HG02623 (cell line): ENCODE data around the gene REXO5.

Experiments used
- ATAC-seq: cut with Tn5 transposase; IDR thresholded peaks from one replicate; pipeline ENCODE4 v1.9.1; 2021; ENCODE audit warnings: moderate library complexity; ENCODE audit not compliant: unreplicated experiment

The REXO5 gene

GRCh38 chr16:20871941-20872815, 65.9 kb downstream of the REXO5 start:
- ATAC-seq = no peak

DNA sequence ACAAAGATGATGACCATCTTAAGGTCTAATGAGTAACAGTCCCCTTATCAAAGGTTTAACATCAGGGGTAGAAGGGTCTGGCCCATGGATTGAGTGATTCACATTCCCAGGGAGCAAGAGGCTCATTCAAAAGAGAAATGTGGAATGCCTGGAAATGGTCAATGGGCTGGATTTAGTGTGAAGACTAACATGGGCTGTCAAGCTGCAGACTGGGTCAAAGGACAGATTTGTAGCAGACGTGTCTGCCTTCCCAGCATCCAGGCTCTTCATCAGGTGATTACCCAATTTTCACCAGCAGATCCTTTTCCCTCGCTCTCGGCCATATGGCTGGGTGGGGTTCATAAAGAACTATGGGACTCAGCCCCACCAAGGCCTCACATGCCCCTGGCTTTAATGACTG, 67.0 kb downstream of the REXO5 start:
- no peak for ATAC-seq

- ATAC-seq = no peak
These were observed 67.8 kb downstream of the REXO5 start for GRCh38 chr16:20874088-20874581.

DNA sequence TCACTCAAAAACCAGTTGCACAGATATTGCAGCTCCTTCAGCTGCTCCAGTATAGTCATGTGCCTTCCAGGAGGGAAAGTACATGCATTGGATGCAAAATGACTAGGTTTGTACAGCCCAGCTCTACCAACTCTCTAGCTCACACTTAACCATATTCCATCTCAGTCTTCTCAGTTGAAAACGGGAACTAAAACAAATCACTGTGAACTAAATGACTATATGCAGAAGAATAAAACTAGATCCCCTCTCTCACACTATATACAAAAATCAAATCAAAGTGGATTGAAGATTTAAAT, 69.0 kb downstream of the REXO5 start:
- ATAC-seq = no peak

DNA sequence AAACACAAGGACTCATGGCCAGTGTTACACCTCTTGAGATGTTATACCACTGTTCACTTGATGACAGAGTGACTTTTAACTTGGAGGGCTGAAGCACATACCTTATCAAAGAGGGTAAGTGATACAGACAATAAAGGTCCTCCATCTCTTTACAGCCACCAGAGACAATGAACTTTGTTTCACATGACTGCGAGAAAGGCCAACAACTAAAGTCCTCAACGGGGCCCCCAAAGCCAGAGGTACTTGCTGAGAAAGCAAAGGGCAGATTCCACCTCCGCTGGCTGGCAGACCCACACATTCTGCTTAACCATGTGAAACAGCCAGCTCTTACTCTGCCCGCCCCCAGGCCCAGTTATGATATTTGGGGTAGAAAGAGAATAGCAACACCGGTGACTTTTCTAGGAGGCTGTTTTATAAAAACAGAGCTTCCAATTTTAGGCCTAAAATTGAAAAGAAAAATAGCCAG, 72.4 kb downstream of the REXO5 start:
- ATAC-seq = no peak

- no peak for ATAC-seq
These were observed 73.1 kb downstream of the REXO5 start for GRCh38 chr16:20879175-20880040.

DNA sequence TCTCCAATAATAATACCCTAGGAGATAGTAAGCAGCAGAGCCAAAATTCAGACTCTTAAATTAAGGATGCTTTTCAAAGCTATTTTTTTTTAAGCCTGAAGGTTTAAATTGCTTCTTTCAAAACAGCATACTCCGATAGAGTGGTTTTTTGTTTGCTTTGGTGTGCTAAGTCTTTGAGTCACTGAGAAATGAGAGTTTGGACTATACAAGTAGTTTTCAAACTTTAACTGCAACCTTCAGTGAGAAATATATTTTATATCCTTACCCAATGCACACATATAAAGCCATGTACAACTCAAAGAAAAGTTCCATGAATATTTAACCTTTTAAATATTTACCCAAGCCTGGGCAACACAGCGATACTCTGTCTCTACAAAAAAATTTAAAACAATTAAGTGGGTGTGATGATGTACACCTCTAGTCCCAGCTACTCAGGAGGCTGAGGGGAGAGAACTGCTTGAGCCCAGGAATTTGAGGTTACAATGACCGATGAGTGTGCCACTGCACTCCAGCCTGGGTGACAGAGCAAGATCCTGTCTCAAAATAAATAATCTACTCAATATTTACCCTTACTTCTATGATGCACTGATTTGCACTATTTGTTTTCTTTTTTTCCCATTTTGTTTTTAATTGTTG, 74.7 kb downstream of the REXO5 start:
- no peak for ATAC-seq

DNA sequence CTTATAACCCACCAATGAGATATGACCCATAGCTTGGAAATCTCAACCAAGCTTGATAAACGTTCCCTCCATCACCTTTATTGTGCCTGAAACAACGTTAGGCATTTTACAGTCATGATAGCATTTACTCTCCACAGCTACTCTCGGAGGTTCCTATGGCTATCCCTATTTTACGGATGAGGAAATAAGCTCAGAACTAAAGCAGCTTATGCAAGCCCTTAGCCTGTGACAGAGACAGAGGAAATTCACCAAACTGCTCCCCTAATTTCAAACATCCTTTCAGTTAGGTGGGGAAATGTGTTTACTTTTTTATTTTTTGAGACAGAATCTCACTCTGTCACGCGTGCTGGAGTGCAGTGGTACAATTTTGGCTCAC, 75.2 kb downstream of the REXO5 start:
- ATAC-seq = no peak

- ATAC-seq = no peak
These were observed 77.4 kb downstream of the REXO5 start for GRCh38 chr16:20883554-20884239.

DNA sequence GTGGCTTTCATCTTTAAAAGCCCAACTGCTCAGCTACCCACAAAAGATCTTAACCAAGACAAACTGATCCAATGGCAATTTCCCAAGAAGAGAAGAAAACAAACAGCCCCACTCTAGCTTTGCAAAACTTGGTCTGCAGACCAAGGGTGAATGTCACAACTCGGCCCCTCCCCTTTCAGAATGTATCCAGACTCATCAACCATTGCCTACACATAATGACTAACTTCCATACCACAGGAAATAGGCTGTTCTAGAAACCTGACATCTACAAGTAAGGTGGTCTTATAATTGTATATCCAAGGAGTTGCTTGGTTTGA, 77.9 kb downstream of the REXO5 start:
- no peak for ATAC-seq

DNA sequence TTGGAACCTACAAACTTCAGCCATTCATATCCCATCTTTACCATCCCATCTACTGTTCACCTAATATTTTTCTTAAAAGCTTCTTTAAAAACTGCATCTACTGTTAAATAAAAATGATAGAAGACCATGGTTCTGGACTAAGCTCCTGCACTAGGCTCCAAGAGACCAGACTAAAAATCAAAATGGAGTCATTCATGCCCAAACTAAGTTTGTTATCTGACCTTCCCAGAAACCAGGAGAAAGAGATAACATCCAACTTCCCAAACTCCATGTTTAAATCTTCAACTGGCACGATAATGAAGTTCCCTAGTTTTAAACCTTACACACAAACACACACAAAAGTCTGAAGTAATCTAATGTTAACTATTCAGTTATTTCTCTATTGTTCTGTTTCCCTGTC, 80.0 kb downstream of the REXO5 start:
- no peak for ATAC-seq

DNA sequence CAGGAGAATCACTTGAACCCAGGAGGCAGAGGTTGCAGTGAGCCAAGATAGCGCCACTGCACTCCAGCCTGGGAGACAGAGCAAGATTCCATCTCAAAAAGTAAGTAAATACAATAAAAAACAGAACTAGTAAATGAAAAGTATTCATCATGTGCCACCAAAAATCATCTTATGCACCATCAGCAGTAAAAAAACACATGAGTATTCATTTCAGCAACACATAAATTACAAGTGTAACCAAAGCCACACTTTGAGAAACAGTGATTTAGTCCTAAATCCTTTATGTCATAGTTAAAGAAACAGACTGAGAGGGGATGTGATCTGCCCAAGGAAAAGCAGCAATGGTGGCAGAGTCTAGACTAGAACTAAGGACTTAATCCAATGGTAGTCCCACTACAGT, 80.9 kb downstream of the REXO5 start:
- ATAC-seq = no peak

DNA sequence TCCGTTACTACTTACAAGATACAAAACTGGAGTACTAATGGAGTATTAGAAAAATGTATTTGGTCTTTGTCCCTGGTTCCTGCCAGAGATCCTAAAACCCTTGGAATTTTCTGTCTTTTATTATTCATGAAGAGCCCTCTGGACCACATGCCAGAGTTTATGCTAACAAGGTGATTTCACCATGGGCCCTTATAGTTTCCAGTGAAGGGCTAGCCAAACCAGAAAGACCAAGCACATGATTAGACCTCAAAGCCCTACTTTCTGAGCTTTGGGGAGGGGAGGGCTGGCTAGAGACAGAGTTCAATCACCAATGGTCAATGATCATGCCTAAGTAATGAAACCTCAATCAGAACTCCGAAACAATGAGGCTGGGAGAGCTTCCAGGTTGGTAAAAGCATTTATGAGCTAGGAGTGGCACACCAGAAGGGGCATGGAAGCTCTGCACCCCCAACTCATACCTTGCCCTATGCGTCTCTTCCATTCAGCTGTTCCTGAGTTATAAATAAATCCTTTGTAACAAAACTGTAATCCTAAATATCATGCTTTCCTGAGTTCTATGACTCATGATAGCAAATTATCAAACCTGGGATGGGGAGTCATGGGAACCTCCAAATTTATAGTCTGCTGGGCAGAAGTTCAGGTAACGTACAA, 83.4 kb downstream of the REXO5 start:
- no peak for ATAC-seq

- no peak for ATAC-seq
These were observed 88.1 kb downstream of the REXO5 start for GRCh38 chr16:20894388-20894787.

DNA sequence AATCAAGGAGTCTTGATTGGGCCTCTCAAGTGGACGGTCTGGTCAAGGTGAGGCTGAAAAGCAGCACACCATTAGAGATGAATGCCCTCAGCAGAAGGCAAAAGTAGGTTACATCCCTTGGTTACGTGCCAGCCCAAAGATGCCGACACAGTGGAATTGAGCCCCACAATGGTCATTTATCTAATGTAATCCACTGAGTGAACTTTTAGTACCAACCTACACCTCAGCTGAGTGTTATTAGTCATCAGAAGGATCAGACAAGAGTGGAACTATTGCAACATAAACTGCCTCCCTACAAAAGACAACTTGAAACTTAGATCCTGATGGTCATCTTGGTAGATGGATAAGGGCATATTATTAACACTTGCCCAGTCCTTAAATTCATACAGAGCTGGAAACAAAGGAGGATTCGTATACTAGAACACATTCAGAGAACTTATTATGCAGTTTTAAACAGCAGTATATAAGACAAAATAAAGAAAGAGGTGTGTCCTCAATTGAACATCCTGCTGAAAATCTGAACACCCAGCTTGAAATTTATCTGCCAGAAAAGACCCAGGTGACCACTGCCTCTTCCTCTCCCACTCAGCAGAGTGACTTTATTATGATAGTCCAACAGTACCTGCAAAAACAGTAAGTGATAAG, 91.0 kb downstream of the REXO5 start:
- ATAC-seq = no peak

GRCh38 chr16:20897922-20898321, 91.6 kb downstream of the REXO5 start:
- ATAC-seq = no peak

DNA sequence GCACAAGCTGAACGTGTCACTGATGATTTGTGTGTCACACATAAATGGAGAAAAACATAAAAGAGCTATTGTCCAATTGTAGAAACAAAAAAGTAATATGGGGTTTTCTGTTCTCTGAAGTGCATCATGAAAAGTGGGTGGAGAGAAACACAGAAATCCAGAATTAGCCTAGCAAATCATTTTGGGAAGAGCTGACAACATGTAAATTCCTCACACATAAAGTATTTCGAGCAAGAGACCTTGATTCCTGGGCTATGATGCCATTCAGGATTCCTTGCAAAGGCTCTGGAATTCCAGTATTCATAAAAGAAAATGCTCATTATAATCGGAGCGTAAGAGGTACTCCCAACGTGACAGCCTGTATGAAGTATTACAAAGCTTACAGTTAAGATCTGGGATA, 92.7 kb downstream of the REXO5 start:
- ATAC-seq = no peak
